Neural progenitor cell (in vitro differentiated cells): ENCODE data around the gene SLAMF8.

ENCODE experiments used
- CTCF ChIP-seq: fragments of 200-600 bp; sonication (generic); IDR thresholded peaks from 2 replicates; pipeline ENCODE4 v1.5.1; 2017; ENCODE audit warnings: antibody characterized with exemption, mild to moderate bottlenecking
- EZH2 ChIP-seq: fragments of 200-600 bp; sonication (generic); IDR thresholded peaks from 2 replicates; pipeline ENCODE4 v1.6.1; 2017; ENCODE audit warnings: antibody characterized with exemption, mild to moderate bottlenecking, moderate library complexity
- EZH2phosphoT487 ChIP-seq: fragments of 200-600 bp; sonication (generic); IDR thresholded peaks from 2 replicates; pipeline ENCODE4 v1.6.1; 2017; ENCODE audit warnings: antibody characterized with exemption

GRCh38 chr1:159826441-159827101 lies at the start of gene SLAMF8:
- TF ChIP-seq CTCF, result no peak
- TF ChIP-seq EZH2phosphoT487, result no peak
- no peak for TF ChIP-seq EZH2
